Central memory CD8-positive, alpha-beta T cell (primary cell): ENCODE results near the gene GDPD4.

ENCODE experiments used
- ATAC-seq: fragments of 150-1000 bp; cut with Tn5 transposase; replicated peaks from 2 replicates; pipeline ENCODE4 v1.10.0; 2022; ENCODE audit warnings: mild to moderate bottlenecking, moderate FRiP score, moderate number of reproducible peaks; ENCODE audit not compliant: poor library complexity, severe bottlenecking; ENCODE audit errors: extremely low read depth
- DNase-seq, 2 donors: peaks; one replicate each; pipeline ENCODE4 v3.0.0; 2021; ENCODE audit warnings: low spot score in 2 of 2
- H3K27ac Mint-ChIP-seq: one replicate; pipeline ENCODE4 v1.8.0; 2022; ENCODE audit warnings: low read depth, mild to moderate bottlenecking, moderate library complexity, mixed read lengths
- H3K27me3 Mint-ChIP-seq: one replicate; pipeline ENCODE4 v1.8.0; 2022; ENCODE audit warnings: mixed read lengths
- H3K36me3 Mint-ChIP-seq: one replicate; pipeline ENCODE4 v1.8.0; 2022; ENCODE audit warnings: mild to moderate bottlenecking, moderate library complexity, mixed read lengths; ENCODE audit not compliant: insufficient read depth
- H3K4me1 Mint-ChIP-seq: one replicate; pipeline ENCODE4 v1.8.0; 2022; ENCODE audit warnings: mixed read lengths
- H3K4me3 Mint-ChIP-seq: one replicate; pipeline ENCODE4 v1.8.0; 2022; ENCODE audit warnings: mild to moderate bottlenecking, moderate library complexity, mixed read lengths
- H3K9me3 Mint-ChIP-seq: one replicate; pipeline ENCODE4 v1.8.0; 2022; ENCODE audit warnings: mixed read lengths

GDPD4 gene

DNA sequence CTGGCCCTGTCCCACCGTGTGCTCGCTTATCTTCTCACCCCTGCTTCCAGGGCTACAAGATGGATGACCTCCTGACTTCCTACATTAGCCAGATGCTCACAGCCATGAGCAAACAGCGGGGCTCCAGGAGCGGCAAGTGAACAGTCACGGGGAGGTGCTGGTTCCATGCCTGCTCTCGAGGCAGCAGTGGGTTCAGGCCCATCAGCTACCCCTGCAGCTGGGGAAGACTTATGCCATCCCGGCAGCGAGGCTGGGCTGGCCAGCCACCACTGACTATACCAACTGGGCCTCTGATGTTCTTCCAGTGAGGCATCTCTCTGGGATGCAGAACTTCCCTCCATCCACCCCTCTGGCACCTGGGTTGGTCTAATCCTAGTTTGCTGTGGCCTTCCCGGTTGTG lies 86.9 kb downstream of the GDPD4 start:
- no peak overlapping the region for H3K4me3 Mint-ChIP-seq
- DNase-seq (no peak), ATAC-seq (no peak)
- H3K9me3 Mint-ChIP-seq = no peaks in the 10 kb centered on the region
- peaks cover 8% of the 10 kb centered on the region for H3K27me3 Mint-ChIP-seq
- H3K27ac Mint-ChIP-seq = no peak overlapping the region
- no peaks in the 10 kb centered on the region for H3K36me3 Mint-ChIP-seq
- H3K4me1 Mint-ChIP-seq = no peaks in the 10 kb centered on the region

- no peak overlapping the region for H3K4me3 Mint-ChIP-seq
- H3K27ac Mint-ChIP-seq = no peak overlapping the region
- H3K27me3 Mint-ChIP-seq = peaks cover 8% of the 10 kb centered on the region
- ATAC-seq (no peak), DNase-seq (no peak)
- H3K9me3 Mint-ChIP-seq = no peaks in the 10 kb centered on the region
- H3K36me3 Mint-ChIP-seq = no peaks in the 10 kb centered on the region
- H3K4me1 Mint-ChIP-seq = no peaks in the 10 kb centered on the region
Measured at GRCh38 chr11:77213589-77214428, 87.7 kb downstream of the GDPD4 start.

- DNase-seq = no peak
- no peak for ATAC-seq
- H3K27ac Mint-ChIP-seq = no peak overlapping the region
- no peak overlapping the region for H3K4me3 Mint-ChIP-seq
- H3K27me3 Mint-ChIP-seq = peaks cover 8% of the 10 kb centered on the region
- no peaks in the 10 kb centered on the region for H3K36me3 Mint-ChIP-seq
- no peaks in the 10 kb centered on the region for H3K9me3 Mint-ChIP-seq
- H3K4me1 Mint-ChIP-seq = no peaks in the 10 kb centered on the region
Measured at GRCh38 chr11:77213029-77213579, 88.4 kb downstream of the GDPD4 start.

DNA sequence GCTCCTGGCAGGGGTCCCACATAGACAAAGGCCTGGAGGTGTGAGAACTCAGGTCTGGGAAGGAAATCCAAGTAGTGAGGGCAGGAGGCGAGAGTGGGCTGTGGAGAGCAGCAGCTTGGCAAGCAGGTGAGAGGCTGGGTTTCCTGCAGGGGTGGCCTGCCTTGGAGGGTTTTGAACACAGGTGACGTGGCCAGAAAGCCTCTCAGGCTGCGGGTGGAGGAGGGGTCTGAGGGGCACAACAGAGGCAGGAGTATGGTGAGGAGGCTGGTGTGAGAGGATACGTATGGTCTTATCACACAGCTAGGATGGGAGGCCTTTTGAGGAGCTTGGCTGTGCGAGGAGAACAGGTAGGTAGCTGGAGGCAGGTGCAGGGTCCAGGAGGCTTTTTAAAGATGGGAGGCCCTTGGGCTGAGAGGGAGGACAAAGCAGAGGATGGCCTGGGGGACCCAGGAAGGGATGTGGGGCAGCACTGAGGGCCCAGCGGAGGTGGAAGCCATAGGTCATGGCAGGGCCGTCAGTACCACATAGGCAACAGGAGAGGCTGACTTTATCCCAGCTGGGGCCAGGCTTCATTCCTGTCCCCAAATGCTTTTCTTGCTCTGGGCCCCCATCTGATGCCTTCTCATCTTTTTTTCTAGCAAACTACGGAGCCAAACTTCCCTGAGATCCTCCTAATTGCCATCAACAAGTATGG lies 89.0 kb downstream of the GDPD4 start:
- DNase-seq (no peak), ATAC-seq (no peak)
- H3K4me1 Mint-ChIP-seq = no peaks in the 10 kb centered on the region
- H3K27ac Mint-ChIP-seq = no peak overlapping the region
- H3K4me3 Mint-ChIP-seq = no peak overlapping the region
- H3K27me3 Mint-ChIP-seq = peaks cover 8% of the 10 kb centered on the region
- no peaks in the 10 kb centered on the region for H3K36me3 Mint-ChIP-seq
- H3K9me3 Mint-ChIP-seq = no peaks in the 10 kb centered on the region

DNA sequence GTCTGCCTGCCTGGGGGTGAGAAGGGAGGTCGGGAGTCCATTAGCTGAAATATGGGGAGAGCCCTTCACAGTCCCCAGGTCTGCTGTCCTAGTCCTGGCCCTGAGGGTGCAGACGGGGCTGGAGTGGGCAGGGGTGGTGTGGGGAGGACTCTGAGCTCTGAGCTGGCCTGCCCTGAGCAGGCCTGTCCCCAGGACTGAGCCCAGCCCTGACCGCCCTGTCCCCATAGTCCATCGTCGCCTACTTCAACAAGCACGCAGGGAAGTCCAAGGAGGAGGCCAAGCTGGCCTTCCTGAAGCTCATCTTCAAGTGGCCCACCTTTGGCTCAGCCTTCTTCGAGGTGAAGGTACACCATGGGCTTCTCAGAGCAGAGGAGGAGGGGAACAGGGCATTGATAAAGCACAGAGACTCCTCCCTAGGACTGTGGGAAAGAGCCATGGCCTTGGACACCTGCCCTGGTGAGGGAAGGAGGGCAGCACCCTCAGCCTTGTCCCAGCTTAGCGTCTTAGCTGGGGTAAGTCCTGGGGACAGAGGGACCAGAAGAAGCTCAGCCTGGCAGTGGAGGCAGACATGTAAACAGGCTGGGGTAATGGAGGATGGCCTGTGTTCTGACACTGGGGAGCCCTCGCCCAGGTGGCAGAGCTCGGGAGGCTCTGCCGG lies 89.8 kb downstream of the GDPD4 start:
- no peaks in the 10 kb centered on the region for H3K9me3 Mint-ChIP-seq
- DNase-seq (no peak), ATAC-seq (no peak)
- H3K27ac Mint-ChIP-seq = no peak overlapping the region
- H3K4me1 Mint-ChIP-seq = no peaks in the 10 kb centered on the region
- no peak overlapping the region for H3K4me3 Mint-ChIP-seq
- H3K36me3 Mint-ChIP-seq = no peaks in the 10 kb centered on the region
- peaks cover 7% of the 10 kb centered on the region for H3K27me3 Mint-ChIP-seq

- no peak for DNase-seq
Measured at GRCh38 chr11:77211040-77211451, 90.4 kb downstream of the GDPD4 start.

DNA sequence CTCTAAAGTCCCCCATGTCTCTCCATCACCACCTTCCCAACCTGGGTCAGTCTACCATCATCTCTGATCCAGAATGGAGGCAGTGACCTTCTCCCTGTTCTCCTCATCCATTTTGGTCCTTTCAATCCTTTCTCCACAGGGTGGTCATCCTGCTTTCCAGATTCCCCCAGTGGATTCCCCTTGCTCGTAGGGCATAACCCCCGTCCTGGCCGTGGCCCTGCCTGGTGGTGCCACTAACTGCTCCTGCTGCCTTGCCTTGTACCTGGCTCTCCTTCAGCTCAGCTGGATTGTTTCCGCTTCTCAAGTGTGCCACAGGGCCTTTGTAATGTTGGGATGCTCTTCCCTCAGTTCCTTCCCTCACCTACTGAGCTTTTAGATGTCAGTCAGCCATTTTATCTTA lies 91.8 kb downstream of the GDPD4 start:
- DNase-seq (no peak), ATAC-seq (no peak)
- H3K4me1 Mint-ChIP-seq = no peaks in the 10 kb centered on the region
- no peak overlapping the region for H3K27ac Mint-ChIP-seq
- H3K27me3 Mint-ChIP-seq = no peaks in the 10 kb centered on the region
- H3K4me3 Mint-ChIP-seq = no peak overlapping the region
- H3K9me3 Mint-ChIP-seq = no peaks in the 10 kb centered on the region
- H3K36me3 Mint-ChIP-seq = no peaks in the 10 kb centered on the region

More at GRCh38 chr11:77211040-77211451, 90.4 kb downstream of the GDPD4 start:
- H3K4me1 Mint-ChIP-seq = no peaks in the 10 kb centered on the region
- no peaks in the 10 kb centered on the region for H3K27me3 Mint-ChIP-seq
- no peaks in the 10 kb centered on the region for H3K9me3 Mint-ChIP-seq
- no peak overlapping the region for H3K27ac Mint-ChIP-seq
- no peak overlapping the region for H3K4me3 Mint-ChIP-seq
- ATAC-seq = no peak
- H3K36me3 Mint-ChIP-seq = no peaks in the 10 kb centered on the region

- no peaks in the 10 kb centered on the region for H3K9me3 Mint-ChIP-seq
- H3K27me3 Mint-ChIP-seq = no peaks in the 10 kb centered on the region
- no peaks in the 10 kb centered on the region for H3K4me1 Mint-ChIP-seq
- H3K27ac Mint-ChIP-seq = no peak overlapping the region
- DNase-seq (no peak), ATAC-seq (no peak)
- no peak overlapping the region for H3K4me3 Mint-ChIP-seq
- H3K36me3 Mint-ChIP-seq = no peaks in the 10 kb centered on the region
Measured at GRCh38 chr11:77208535-77208934, 93.0 kb downstream of the GDPD4 start.

GRCh38 chr11:77207618-77208313 lies 93.7 kb downstream of the GDPD4 start:
- Mint-ChIP-seq H3K27ac (no peak overlapping the region), H3K36me3 (no peaks in the 10 kb centered on the region), H3K27me3 (no peaks in the 10 kb centered on the region), H3K4me1 (no peaks in the 10 kb centered on the region), H3K4me3 (no peak overlapping the region), H3K9me3 (no peaks in the 10 kb centered on the region)
- ATAC-seq (no peak), DNase-seq (no peak)

DNA sequence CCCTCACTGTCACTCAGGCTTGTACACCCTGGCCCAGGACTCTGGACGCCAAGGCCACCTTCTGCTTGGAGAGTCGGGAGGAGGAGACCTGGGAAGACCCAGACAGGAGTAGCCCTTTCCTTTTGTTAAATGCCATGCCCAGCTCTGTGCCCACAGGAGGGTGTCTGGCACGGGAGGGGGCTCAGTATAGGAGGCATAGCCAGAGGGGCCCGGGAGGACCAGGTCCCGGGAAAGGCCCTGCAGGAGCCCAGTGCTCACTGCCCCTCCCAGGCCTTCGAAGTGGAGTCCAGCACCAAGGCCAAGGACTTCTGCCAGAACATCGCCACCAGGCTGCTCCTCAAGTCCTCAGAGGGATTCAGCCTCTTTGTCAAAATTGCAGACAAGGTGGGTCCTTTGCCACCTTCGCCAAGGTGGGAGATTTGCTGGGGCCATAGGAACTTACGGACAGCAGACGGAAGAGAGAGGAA lies 94.4 kb downstream of the GDPD4 start:
- Mint-ChIP-seq H3K9me3 (no peaks in the 10 kb centered on the region), H3K4me3 (no peak overlapping the region), H3K27me3 (no peaks in the 10 kb centered on the region), H3K36me3 (no peaks in the 10 kb centered on the region), H3K4me1 (no peaks in the 10 kb centered on the region), H3K27ac (no peak overlapping the region)
- ATAC-seq = no peak
- DNase-seq = no peak

- DNase-seq (no peak), ATAC-seq (no peak)
- no peaks in the 10 kb centered on the region for H3K27me3 Mint-ChIP-seq
- H3K4me3 Mint-ChIP-seq = no peak overlapping the region
- no peaks in the 10 kb centered on the region for H3K9me3 Mint-ChIP-seq
- H3K36me3 Mint-ChIP-seq = no peaks in the 10 kb centered on the region
- no peak overlapping the region for H3K27ac Mint-ChIP-seq
- no peaks in the 10 kb centered on the region for H3K4me1 Mint-ChIP-seq
Measured at GRCh38 chr11:77206264-77207018, 95.0 kb downstream of the GDPD4 start.
